Measurements from ENCODE around the gene HTR7. TPM values are rescaled to one million over a fixed set of nuclear protein-coding genes. Genes with fewer than 3 reads are reported as not detected.

HTR7 gene
- polyA plus RNA-seq, 1 donor (not counting 4 experiments of a cell fraction or from before 2014, with no cell fraction given): 12.2 TPM

DNA sequence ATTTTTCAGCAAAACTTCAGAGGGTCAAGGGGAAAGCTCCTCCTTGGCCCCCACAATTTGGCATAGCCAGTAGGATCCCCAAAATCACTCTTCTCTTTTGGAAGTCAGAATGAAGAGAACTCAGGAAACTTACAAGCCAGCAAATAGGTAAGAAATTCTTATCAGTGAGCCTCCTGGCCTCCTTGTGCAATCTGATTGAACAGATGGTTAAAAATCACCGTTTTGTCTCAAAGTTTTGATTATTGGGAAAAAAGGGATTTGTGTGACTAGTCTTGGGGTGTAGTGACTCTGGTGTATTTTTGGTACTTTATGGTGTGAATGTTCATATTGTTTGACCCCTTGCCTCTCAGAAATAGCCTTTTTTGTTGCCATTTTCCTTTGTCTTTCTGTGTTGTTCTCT, 56.2 kb downstream of the HTR7 start:
- no peaks in the 10 kb centered on the region for H3K79me2 ChIP-seq (ENCODE audit: control insufficient read depth, insufficient read depth, low read length)
- H3K4me2 ChIP-seq (ENCODE audit: control insufficient read depth, extremely low read depth, insufficient read depth, low read depth, low read length): no peak overlapping the region
- no peaks in the 10 kb centered on the region for H3K36me3 ChIP-seq (ENCODE audit: control insufficient read depth in 2 of 2, extremely low read depth in 1 of 2, insufficient read depth in 2 of 2, low read length in 2 of 2)
- DNase-seq (ENCODE audit: low read depth, low spot score) (no peak), FAIRE-seq (no peak)
- H3K27me3 ChIP-seq (ENCODE audit: control insufficient read depth, extremely low read depth, insufficient read depth, low read length): no peaks in the 10 kb centered on the region
- no peak overlapping the region for H3K27ac ChIP-seq (ENCODE audit: control insufficient read depth, insufficient read depth, low read length)
- H2AFZ ChIP-seq (ENCODE audit: control insufficient read depth, low read length): no peak overlapping the region
- H3K4me1 ChIP-seq (ENCODE audit: control insufficient read depth, extremely low read depth, insufficient read depth, low read length): no peaks in the 10 kb centered on the region
- no peak overlapping the region for H3K9ac ChIP-seq (ENCODE audit: control insufficient read depth, extremely low read depth, insufficient read depth, low read length)
- dilution Hi-C loops (cut with MboI; ENCODE audit: extremely low pct_ligation_motif_present, low sequenced_read_pairs): no loop called here
- no peaks in the 10 kb centered on the region for H3K9me3 ChIP-seq (ENCODE audit: control insufficient read depth, low read depth, low read length)
- no peaks in the 10 kb centered on the region for H4K20me1 ChIP-seq (ENCODE audit: control insufficient read depth, extremely low read depth, insufficient read depth, low read length)
- H3K9me1 ChIP-seq (ENCODE audit: control insufficient read depth, extremely low read depth, insufficient read depth, low read length): no peaks in the 10 kb centered on the region
- H3K4me3 ChIP-seq (ENCODE audit: control insufficient read depth in 2 of 3, extremely low read depth in 1 of 3, insufficient read depth in 2 of 3, low read depth in 1 of 3, low read length in 3 of 3): no peak overlapping the region
- TF ChIP-seq EZH2 (IDR thresholded peaks at IDR 0.05; ENCODE audit: low read length): no peak

GRCh38 chr10:90800232-90800796, 57.5 kb downstream of the HTR7 start:
- Histone ChIP-seq H3K27ac (ENCODE audit: control insufficient read depth, insufficient read depth, low read length) (no peak overlapping the region), H3K27me3 (ENCODE audit: control insufficient read depth, extremely low read depth, insufficient read depth, low read length) (no peaks in the 10 kb centered on the region), H3K4me2 (ENCODE audit: control insufficient read depth, extremely low read depth, insufficient read depth, low read depth, low read length) (no peak overlapping the region), H3K79me2 (ENCODE audit: control insufficient read depth, insufficient read depth, low read length) (no peaks in the 10 kb centered on the region), H3K4me1 (ENCODE audit: control insufficient read depth, extremely low read depth, insufficient read depth, low read length) (no peaks in the 10 kb centered on the region), H4K20me1 (ENCODE audit: control insufficient read depth, extremely low read depth, insufficient read depth, low read length) (no peaks in the 10 kb centered on the region), H3K4me3 (ENCODE audit: control insufficient read depth in 2 of 3, extremely low read depth in 1 of 3, insufficient read depth in 2 of 3, low read depth in 1 of 3, low read length in 3 of 3) (no peak overlapping the region), H3K36me3 (ENCODE audit: control insufficient read depth in 2 of 2, extremely low read depth in 1 of 2, insufficient read depth in 2 of 2, low read length in 2 of 2) (no peaks in the 10 kb centered on the region), H3K9me3 (ENCODE audit: control insufficient read depth, low read depth, low read length) (no peaks in the 10 kb centered on the region), H3K9me1 (ENCODE audit: control insufficient read depth, extremely low read depth, insufficient read depth, low read length) (no peaks in the 10 kb centered on the region), H2AFZ (ENCODE audit: control insufficient read depth, low read length) (no peak overlapping the region), H3K9ac (ENCODE audit: control insufficient read depth, extremely low read depth, insufficient read depth, low read length) (no peak overlapping the region)
- no peak for TF ChIP-seq CTCF (optimal IDR thresholded peaks at IDR 0.05 in 1 of 3, IDR thresholded peaks at IDR 0.05 in 1 of 3, conservative IDR thresholded peaks at IDR 0.05 in 1 of 3; ENCODE audit: extremely low read depth in 1 of 3, insufficient read depth in 2 of 3, low read length in 3 of 3)
- TF ChIP-seq EZH2 (IDR thresholded peaks at IDR 0.05; ENCODE audit: low read length): no peak
- DNase-seq (ENCODE audit: low read depth, low spot score) (no peak), FAIRE-seq (no peak)
- dilution Hi-C loops (cut with MboI; ENCODE audit: extremely low pct_ligation_motif_present, low sequenced_read_pairs): no loop called here

DNA sequence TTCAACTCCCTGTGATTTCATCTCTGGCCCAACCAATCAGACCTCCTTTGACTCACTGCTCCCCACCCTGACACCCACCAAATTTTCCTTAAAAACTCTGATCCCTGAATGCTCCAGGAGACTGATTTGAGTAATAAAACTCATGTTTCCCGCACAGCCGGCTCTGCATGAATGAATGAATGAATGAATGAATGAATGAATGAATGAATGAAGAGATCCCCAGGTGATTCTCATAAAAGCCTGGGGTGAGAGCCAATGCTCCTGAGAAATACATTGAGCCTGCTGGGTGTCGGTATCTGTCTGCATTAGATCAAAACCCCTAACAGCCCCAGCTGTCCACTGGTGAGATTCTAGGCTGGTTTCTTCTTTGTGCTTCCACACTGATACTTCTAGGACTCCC, 58.7 kb downstream of the HTR7 start:
- no peaks in the 10 kb centered on the region for H3K27me3 ChIP-seq (ENCODE audit: control insufficient read depth, extremely low read depth, insufficient read depth, low read length)
- H3K4me3 ChIP-seq (ENCODE audit: control insufficient read depth in 2 of 3, extremely low read depth in 1 of 3, insufficient read depth in 2 of 3, low read depth in 1 of 3, low read length in 3 of 3): no peak overlapping the region
- no peaks in the 10 kb centered on the region for H3K9me1 ChIP-seq (ENCODE audit: control insufficient read depth, extremely low read depth, insufficient read depth, low read length)
- H3K9ac ChIP-seq (ENCODE audit: control insufficient read depth, extremely low read depth, insufficient read depth, low read length): no peak overlapping the region
- DNase-seq (ENCODE audit: low read depth, low spot score) (no peak), FAIRE-seq (no peak)
- H3K4me2 ChIP-seq (ENCODE audit: control insufficient read depth, extremely low read depth, insufficient read depth, low read depth, low read length): no peak overlapping the region
- H3K27ac ChIP-seq (ENCODE audit: control insufficient read depth, insufficient read depth, low read length): no peak overlapping the region
- no peaks in the 10 kb centered on the region for H3K79me2 ChIP-seq (ENCODE audit: control insufficient read depth, insufficient read depth, low read length)
- no peaks in the 10 kb centered on the region for H3K9me3 ChIP-seq (ENCODE audit: control insufficient read depth, low read depth, low read length)
- no peaks in the 10 kb centered on the region for H3K36me3 ChIP-seq (ENCODE audit: control insufficient read depth in 2 of 2, extremely low read depth in 1 of 2, insufficient read depth in 2 of 2, low read length in 2 of 2)
- dilution Hi-C loops (cut with MboI; ENCODE audit: extremely low pct_ligation_motif_present, low sequenced_read_pairs): no loop called here
- no peaks in the 10 kb centered on the region for H3K4me1 ChIP-seq (ENCODE audit: control insufficient read depth, extremely low read depth, insufficient read depth, low read length)
- no peak overlapping the region for H2AFZ ChIP-seq (ENCODE audit: control insufficient read depth, low read length)
- TF ChIP-seq EZH2 (IDR thresholded peaks at IDR 0.05; ENCODE audit: low read length) (no peak), CTCF (optimal IDR thresholded peaks at IDR 0.05 in 1 of 3, IDR thresholded peaks at IDR 0.05 in 1 of 3, conservative IDR thresholded peaks at IDR 0.05 in 1 of 3; ENCODE audit: extremely low read depth in 1 of 3, insufficient read depth in 2 of 3, low read length in 3 of 3) (no peak)
- no peaks in the 10 kb centered on the region for H4K20me1 ChIP-seq (ENCODE audit: control insufficient read depth, extremely low read depth, insufficient read depth, low read length)
